ENCODE measurements around the gene MED8.

MED8 gene

GRCh38 chr1:43430831-43431230 is 41.2 kb upstream of the MED8 start:
- no peaks in the 10 kb centered on the region for H3K27me3 ChIP-seq (ENCODE audit: insufficient read depth, poor library complexity, severe bottlenecking)
- no peak overlapping the region for H3K27ac ChIP-seq (replicated peaks)
- TF ChIP-seq, protein P1, sequence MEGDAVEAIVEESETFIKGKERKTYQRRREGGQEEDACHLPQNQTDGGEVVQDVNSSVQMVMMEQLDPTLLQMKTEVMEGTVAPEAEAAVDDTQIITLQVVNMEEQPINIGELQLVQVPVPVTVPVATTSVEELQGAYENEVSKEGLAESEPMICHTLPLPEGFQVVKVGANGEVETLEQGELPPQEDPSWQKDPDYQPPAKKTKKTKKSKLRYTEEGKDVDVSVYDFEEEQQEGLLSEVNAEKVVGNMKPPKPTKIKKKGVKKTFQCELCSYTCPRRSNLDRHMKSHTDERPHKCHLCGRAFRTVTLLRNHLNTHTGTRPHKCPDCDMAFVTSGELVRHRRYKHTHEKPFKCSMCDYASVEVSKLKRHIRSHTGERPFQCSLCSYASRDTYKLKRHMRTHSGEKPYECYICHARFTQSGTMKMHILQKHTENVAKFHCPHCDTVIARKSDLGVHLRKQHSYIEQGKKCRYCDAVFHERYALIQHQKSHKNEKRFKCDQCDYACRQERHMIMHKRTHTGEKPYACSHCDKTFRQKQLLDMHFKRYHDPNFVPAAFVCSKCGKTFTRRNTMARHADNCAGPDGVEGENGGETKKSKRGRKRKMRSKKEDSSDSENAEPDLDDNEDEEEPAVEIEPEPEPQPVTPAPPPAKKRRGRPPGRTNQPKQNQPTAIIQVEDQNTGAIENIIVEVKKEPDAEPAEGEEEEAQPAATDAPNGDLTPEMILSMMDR (IDR thresholded peaks at IDR 0.05; ENCODE audit: insufficient read depth, low read length) = no peak
- TF ChIP-seq REST (IDR thresholded peaks at IDR 0.05; ENCODE audit: insufficient replicate concordance, low read depth) = no peak
- no peak for TF ChIP-seq SPI1 (IDR thresholded peaks at IDR 0.05; ENCODE audit: borderline replicate concordance, low read depth)
- TF ChIP-seq POLR2AphosphoS5 (IDR thresholded peaks at IDR 0.05; ENCODE audit: low read depth) = no peak
- no peak for TF ChIP-seq GABPA (IDR thresholded peaks at IDR 0.05; ENCODE audit: low read depth)
- H3K4me3 ChIP-seq (replicated peaks; ENCODE audit: insufficient read depth, low read length) = no peak overlapping the region
- DNase-seq (ENCODE audit: low read depth in 1 of 2, low spot score in 1 of 2) = no peak

GRCh38 chr1:43427941-43428340 is 38.3 kb upstream of the MED8 start:
- TF ChIP-seq SPI1 (IDR thresholded peaks at IDR 0.05; ENCODE audit: borderline replicate concordance, low read depth) (no peak), POLR2AphosphoS5 (IDR thresholded peaks at IDR 0.05; ENCODE audit: low read depth) (no peak), GABPA (IDR thresholded peaks at IDR 0.05; ENCODE audit: low read depth) (no peak)
- TF ChIP-seq, protein P1 (IDR thresholded peaks at IDR 0.05; ENCODE audit: insufficient read depth, low read length) = no peak
- DNase-seq (ENCODE audit: low read depth in 1 of 2, low spot score in 1 of 2) = no peak

GRCh38 chr1:43427524-43427923 is 37.9 kb upstream of the MED8 start:
- DNase-seq (ENCODE audit: low read depth in 1 of 2, low spot score in 1 of 2) = no peak
- Histone ChIP-seq H3K27ac (replicated peaks) (no peak overlapping the region), H3K4me3 (replicated peaks; ENCODE audit: insufficient read depth, low read length) (no peak overlapping the region), H3K27me3 (ENCODE audit: insufficient read depth, poor library complexity, severe bottlenecking) (no peaks in the 10 kb centered on the region)
- TF ChIP-seq SPI1 (IDR thresholded peaks at IDR 0.05; ENCODE audit: borderline replicate concordance, low read depth) = no peak
- TF ChIP-seq GABPA (IDR thresholded peaks at IDR 0.05; ENCODE audit: low read depth) = no peak
- TF ChIP-seq REST (IDR thresholded peaks at IDR 0.05; ENCODE audit: insufficient replicate concordance, low read depth) = no peak
- TF ChIP-seq POLR2AphosphoS5 (IDR thresholded peaks at IDR 0.05; ENCODE audit: low read depth) = no peak
- TF ChIP-seq, protein P1 (IDR thresholded peaks at IDR 0.05; ENCODE audit: insufficient read depth, low read length) = no peak

More at GRCh38 chr1:43427941-43428340, 38.3 kb upstream of the MED8 start:
- no peaks in the 10 kb centered on the region for H3K27me3 ChIP-seq (ENCODE audit: insufficient read depth, poor library complexity, severe bottlenecking)
- H3K27ac ChIP-seq (replicated peaks) = no peak overlapping the region
- H3K4me3 ChIP-seq (replicated peaks; ENCODE audit: insufficient read depth, low read length) = no peak overlapping the region

- no peak overlapping the region for H3K27ac ChIP-seq (replicated peaks)
- H3K4me3 ChIP-seq (replicated peaks; ENCODE audit: insufficient read depth, low read length) = no peak overlapping the region
- no peak for TF ChIP-seq SPI1 (IDR thresholded peaks at IDR 0.05; ENCODE audit: borderline replicate concordance, low read depth)
- no peak for TF ChIP-seq GABPA (IDR thresholded peaks at IDR 0.05; ENCODE audit: low read depth)
- no peak for TF ChIP-seq POLR2AphosphoS5 (IDR thresholded peaks at IDR 0.05; ENCODE audit: low read depth)
- TF ChIP-seq, protein P1 (IDR thresholded peaks at IDR 0.05; ENCODE audit: insufficient read depth, low read length) = no peak
- DNase-seq (ENCODE audit: low read depth in 1 of 2, low spot score in 1 of 2) = no peak
- no peaks in the 10 kb centered on the region for H3K27me3 ChIP-seq (ENCODE audit: insufficient read depth, poor library complexity, severe bottlenecking)
Measured at GRCh38 chr1:43426221-43426620, 36.6 kb upstream of the MED8 start.
